22Rv1 (cell line): ENCODE measurements around the gene ZIC4.

ENCODE experiments used
- H3K27ac ChIP-seq: fragments of 450-650 bp; 2 replicates; pipeline ENCODE4 v1.5.1; 2017
- ZFX ChIP-seq: fragments of 450-650 bp; IDR thresholded peaks from 2 replicates; pipeline ENCODE4 v1.6.1; 2017; ENCODE audit warnings: antibody characterized with exemption, borderline replicate concordance
- TF ChIP-seq, protein P1 (sequence below): fragments of 450-650 bp; IDR thresholded peaks from 2 replicates; pipeline ENCODE4 v1.5.1; 2017; ENCODE audit warnings: mild to moderate bottlenecking

ZIC4 gene

DNA sequence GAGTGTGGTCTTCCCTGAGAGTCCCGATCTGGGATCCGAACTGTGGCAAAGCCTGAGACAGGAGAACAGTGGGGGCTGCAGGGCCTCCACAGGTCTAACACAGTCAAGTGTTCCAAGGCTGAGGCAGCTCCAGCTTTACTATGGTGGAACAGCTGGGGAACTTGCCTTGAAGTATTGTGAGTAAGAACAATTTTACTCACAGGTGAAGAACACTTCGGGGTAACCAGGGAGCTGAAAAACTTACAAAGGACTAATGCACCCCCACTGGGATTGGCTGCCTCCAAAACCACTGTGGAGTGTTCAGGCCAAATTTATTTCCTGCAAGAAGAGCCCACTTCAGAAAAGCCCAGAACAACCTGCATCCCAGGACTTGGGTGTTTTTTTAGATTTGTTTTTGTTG, 25.4 kb downstream of the ZIC4 start:
- H3K27ac ChIP-seq, result no peak overlapping the region
- TF ChIP-seq, protein P1, sequence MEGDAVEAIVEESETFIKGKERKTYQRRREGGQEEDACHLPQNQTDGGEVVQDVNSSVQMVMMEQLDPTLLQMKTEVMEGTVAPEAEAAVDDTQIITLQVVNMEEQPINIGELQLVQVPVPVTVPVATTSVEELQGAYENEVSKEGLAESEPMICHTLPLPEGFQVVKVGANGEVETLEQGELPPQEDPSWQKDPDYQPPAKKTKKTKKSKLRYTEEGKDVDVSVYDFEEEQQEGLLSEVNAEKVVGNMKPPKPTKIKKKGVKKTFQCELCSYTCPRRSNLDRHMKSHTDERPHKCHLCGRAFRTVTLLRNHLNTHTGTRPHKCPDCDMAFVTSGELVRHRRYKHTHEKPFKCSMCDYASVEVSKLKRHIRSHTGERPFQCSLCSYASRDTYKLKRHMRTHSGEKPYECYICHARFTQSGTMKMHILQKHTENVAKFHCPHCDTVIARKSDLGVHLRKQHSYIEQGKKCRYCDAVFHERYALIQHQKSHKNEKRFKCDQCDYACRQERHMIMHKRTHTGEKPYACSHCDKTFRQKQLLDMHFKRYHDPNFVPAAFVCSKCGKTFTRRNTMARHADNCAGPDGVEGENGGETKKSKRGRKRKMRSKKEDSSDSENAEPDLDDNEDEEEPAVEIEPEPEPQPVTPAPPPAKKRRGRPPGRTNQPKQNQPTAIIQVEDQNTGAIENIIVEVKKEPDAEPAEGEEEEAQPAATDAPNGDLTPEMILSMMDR, result no peak
- TF ChIP-seq ZFX, result no peak

DNA sequence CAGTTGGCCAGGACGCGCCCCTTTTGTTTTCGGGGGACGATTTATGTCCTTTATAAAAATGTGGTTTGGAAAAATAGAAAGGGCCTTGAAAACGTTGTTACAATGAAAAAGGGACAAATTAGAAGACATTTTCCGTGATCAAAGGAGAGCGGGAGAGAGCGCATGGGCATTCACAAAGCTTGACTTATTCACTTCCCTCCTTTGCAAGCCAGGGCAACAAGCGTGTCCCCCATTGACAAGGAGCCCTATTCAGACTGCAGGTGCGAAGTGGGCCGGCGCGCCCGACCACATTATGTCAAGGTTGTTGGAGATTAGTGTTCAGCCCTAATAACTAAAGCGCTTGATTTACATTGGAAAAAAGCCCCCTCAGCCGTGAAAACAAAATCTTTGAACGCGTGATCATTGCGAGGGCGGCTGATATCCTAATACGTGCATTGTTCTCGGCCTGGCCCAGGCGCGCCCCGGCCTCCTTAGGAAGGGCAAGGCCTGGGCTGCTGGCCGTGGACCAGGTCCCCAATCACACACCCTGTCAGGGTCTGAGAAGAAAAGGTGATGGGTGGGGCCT, 25.9 kb downstream of the ZIC4 start:
- no peak overlapping the region for H3K27ac ChIP-seq
- TF ChIP-seq ZFX, result no peak
- TF ChIP-seq, protein P1, result no peak

DNA sequence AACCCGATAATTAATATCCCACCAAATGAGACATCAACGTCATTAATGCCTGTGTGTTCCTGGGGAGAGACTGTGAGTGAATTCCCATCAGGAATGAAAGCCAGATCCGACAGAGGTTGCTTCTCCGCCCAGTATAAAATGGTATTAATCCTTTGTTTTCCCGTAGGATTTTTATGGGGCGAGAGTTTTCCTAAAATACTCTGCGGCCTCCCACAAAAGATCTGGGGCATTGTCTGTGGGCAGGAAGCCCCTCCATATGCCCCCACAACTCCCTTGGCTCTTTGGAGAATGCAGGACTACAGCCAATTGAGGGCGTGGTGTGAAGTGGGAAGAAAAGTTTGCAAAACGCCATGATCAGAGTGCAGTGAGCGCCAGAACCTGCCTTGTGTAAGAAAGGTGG, 26.7 kb downstream of the ZIC4 start:
- H3K27ac ChIP-seq, result no peak overlapping the region
- no peak for TF ChIP-seq ZFX
- TF ChIP-seq, protein P1, result no peak

GRCh38 chr3:147377412-147378367, 28.7 kb downstream of the ZIC4 start:
- TF ChIP-seq, protein P1, result no peak
- TF ChIP-seq ZFX, result no peak

GRCh38 chr3:147373301-147373700, 33.0 kb downstream of the ZIC4 start:
- TF ChIP-seq, protein P1, result no peak
- TF ChIP-seq ZFX, result no peak
- no peak overlapping the region for H3K27ac ChIP-seq

More at GRCh38 chr3:147377412-147378367, 28.7 kb downstream of the ZIC4 start:
- no peak overlapping the region for H3K27ac ChIP-seq

DNA sequence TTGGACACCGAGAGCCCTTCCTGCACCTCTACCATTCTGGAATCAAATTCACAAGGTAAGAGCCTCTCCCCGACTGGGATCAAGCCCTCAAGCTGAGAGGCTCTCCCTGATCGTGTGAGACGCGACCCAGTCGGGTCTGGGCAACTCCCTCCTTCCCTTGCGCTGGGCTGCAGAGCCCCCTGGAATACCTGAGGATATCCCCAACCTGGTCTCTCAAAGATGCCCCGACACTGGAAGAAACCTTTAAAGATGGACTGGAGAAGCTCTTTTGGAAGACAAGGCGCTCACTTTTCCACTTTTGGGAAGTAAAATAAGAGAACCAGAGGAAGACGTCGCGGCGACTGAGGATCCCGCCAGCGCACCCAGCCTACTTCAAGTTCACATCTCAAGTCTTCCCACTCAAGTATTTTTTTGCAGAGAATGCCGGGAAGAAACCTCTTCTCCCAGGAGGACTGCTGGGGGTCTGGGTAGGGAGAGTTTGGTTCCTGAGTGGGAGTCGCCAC, 33.8 kb downstream of the ZIC4 start:
- H3K27ac ChIP-seq, result no peak overlapping the region
- TF ChIP-seq, protein P1, result no peak
- no peak for TF ChIP-seq ZFX
